CD4-positive, alpha-beta T cell (primary cell): ENCODE results near the gene RNF150. TPM values are rescaled to one million over a fixed set of nuclear protein-coding genes. Genes with fewer than 3 reads are reported as not detected.

Experiments
- ATAC-seq: fragments of 200-7000 bp; cut with Tn5 transposase; one replicate; pipeline ENCODE4 v1.10.0; 2022; ENCODE audit warnings: mild to moderate bottlenecking; ENCODE audit not compliant: poor library complexity
- CTCF ChIA-PET: fragments of 350-600 bp; sonication (Branson Sonifier 250); formaldehyde crosslinking; loops from one replicate; lab custom pipeline; 2021; ENCODE audit warnings: antibody characterized with exemption, inconsistent platforms; lab: Charles Lee
- POLR2A ChIA-PET: fragments of 350-600 bp; sonication (Branson Sonifier 250); formaldehyde crosslinking; loops from one replicate; lab custom pipeline; 2021; ENCODE audit warnings: antibody characterized with exemption, inconsistent platforms; lab: Charles Lee
- DNase-seq, 14 experiments: peaks; one replicate each; pipeline ENCODE4 v3.0.0-alpha.2; 2013 to 2020; ENCODE audit warnings: mixed read lengths in 2 of 14
- H3K27ac ChIP-seq, 2 donors: one replicate each; pipeline versions ENCODE4 v1.5.1 to v1.7.0; 2013; ENCODE audit warnings: low read length in 2 of 2, low read depth in 1 of 2, mild to moderate bottlenecking in 1 of 2
- H3K27me3 ChIP-seq, 2 experiments: 1 replicate in 1 of 2; 2 replicates in 1 of 2; pipeline versions ENCODE4 v1.6.1 to v1.7.0; 2013; ENCODE audit warnings: low read length in 2 of 2, control low read depth in 1 of 2, mild to moderate bottlenecking in 1 of 2, moderate library complexity in 1 of 2; ENCODE audit not compliant: insufficient read depth in 2 of 2, control insufficient read depth in 1 of 2
- H3K36me3 ChIP-seq: one replicate; pipeline ENCODE4 v1.6.1; 2013; ENCODE audit warnings: low read length, control low read depth; ENCODE audit not compliant: insufficient read depth
- H3K4me1 ChIP-seq: one replicate; pipeline ENCODE4 v1.6.1; 2013; ENCODE audit warnings: low read length, control low read depth; ENCODE audit not compliant: insufficient read depth
- H3K4me3 ChIP-seq: one replicate; pipeline ENCODE4 v1.5.1; 2013; ENCODE audit warnings: mild to moderate bottlenecking, low read length, moderate library complexity
- H3K9me3 ChIP-seq, 2 experiments: 1 replicate in 1 of 2; 2 replicates in 1 of 2; pipeline versions ENCODE4 v1.6.1 to v1.7.0; 2013; ENCODE audit warnings: low read length in 2 of 2, mild to moderate bottlenecking in 2 of 2, control low read depth in 1 of 2, moderate library complexity in 1 of 2; ENCODE audit not compliant: control insufficient read depth in 1 of 2, insufficient read depth in 1 of 2
- H3K27ac Mint-ChIP-seq: one replicate; pipeline ENCODE4 v1.8.0; 2020; ENCODE audit warnings: mixed read lengths
- H3K27me3 Mint-ChIP-seq: one replicate; pipeline ENCODE4 v1.8.0; 2021; ENCODE audit warnings: mixed read lengths
- H3K36me3 Mint-ChIP-seq: one replicate; pipeline ENCODE4 v1.8.0; 2021; ENCODE audit warnings: low read depth, mixed read lengths
- H3K4me1 Mint-ChIP-seq: one replicate; pipeline ENCODE4 v1.8.0; 2021; ENCODE audit warnings: low read depth, mixed read lengths
- H3K4me3 Mint-ChIP-seq: one replicate; pipeline ENCODE4 v1.8.0; 2020; ENCODE audit warnings: mild to moderate bottlenecking, mixed read lengths
- H3K9me3 Mint-ChIP-seq: one replicate; pipeline ENCODE4 v1.8.0; 2020; ENCODE audit warnings: mixed read lengths
- intact Hi-C, 2 experiments: fragments of 100-400 bp; cut with DNase I in 1 of 2; cut with micrococcal nuclease in 1 of 2; formaldehyde crosslinking; loops; one replicate each; pipeline versions ENCODE4 v1.15.1 to v1.9.0; 2023 to 2025; cut with DNase I, micrococcal nuclease
- total RNA-seq, 174 experiments: library from RNA in 2 of 174; stranded (reverse) in 2 of 174; gene quantifications; one replicate each; pipeline ENCODE4 v1.2.3 and lab custom pipeline; 2021 to 2026
- TF ChIP-seq, protein P1 (sequence below): fragments of 200-600 bp; IDR thresholded peaks from one replicate; pipeline ENCODE4 v1.8.0; 2022; ENCODE audit warnings: antibody characterized with exemption, mild to moderate bottlenecking

RNF150 gene
- total RNA-seq, 2 experiments from 2014 or later = not detected

- Histone ChIP-seq H3K36me3 (no peaks in the 10 kb centered on the region), H3K4me3 (no peak overlapping the region), H3K27me3 (peaks cover 13 to 39% of the 10 kb centered on the region in 2 experiments), H3K9me3 (peaks cover 0 to 5% of the 10 kb centered on the region in 2 experiments), H3K4me1 (peaks cover 5% of the 10 kb centered on the region), H3K27ac (no peak overlapping the region)
- H3K27ac Mint-ChIP-seq = no peak overlapping the region
- CTCF ChIA-PET = no interaction called here
- H3K27me3 Mint-ChIP-seq = peaks cover 69% of the 10 kb centered on the region
- no peaks in the 10 kb centered on the region for H3K4me1 Mint-ChIP-seq
- no peaks in the 10 kb centered on the region for H3K9me3 Mint-ChIP-seq
- POLR2A ChIA-PET = no interaction called here
- intact Hi-C loops = no loop called here
- no peak for ATAC-seq
- no peaks in the 10 kb centered on the region for H3K36me3 Mint-ChIP-seq
- no peak for DNase-seq
- TF ChIP-seq, protein P1, sequence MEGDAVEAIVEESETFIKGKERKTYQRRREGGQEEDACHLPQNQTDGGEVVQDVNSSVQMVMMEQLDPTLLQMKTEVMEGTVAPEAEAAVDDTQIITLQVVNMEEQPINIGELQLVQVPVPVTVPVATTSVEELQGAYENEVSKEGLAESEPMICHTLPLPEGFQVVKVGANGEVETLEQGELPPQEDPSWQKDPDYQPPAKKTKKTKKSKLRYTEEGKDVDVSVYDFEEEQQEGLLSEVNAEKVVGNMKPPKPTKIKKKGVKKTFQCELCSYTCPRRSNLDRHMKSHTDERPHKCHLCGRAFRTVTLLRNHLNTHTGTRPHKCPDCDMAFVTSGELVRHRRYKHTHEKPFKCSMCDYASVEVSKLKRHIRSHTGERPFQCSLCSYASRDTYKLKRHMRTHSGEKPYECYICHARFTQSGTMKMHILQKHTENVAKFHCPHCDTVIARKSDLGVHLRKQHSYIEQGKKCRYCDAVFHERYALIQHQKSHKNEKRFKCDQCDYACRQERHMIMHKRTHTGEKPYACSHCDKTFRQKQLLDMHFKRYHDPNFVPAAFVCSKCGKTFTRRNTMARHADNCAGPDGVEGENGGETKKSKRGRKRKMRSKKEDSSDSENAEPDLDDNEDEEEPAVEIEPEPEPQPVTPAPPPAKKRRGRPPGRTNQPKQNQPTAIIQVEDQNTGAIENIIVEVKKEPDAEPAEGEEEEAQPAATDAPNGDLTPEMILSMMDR = no peak
- H3K4me3 Mint-ChIP-seq = no peak overlapping the region
Measured at GRCh38 chr4:141127884-141128283, 5.4 kb downstream of the RNF150 start.

DNA sequence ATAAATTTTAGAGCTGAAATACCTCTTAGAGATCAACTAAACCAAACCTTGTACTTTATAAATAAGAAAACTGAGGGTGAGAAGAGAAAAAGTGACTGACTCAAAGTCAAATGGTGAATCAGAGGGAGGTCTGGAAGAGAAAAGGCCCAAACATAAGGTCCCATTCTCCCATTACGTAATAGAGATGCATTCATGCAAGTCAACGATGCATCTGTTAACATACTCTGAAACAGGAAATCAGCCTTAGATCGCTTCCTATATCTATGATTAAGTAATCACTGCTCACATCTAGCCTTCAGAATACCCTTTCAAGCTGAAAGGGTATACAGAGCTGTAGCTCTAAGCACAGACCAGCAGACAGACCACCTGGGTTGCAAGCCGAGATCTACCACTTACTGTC lies 6.5 kb downstream of the RNF150 start:
- ATAC-seq = no peak
- POLR2A ChIA-PET = no interaction called here
- Mint-ChIP-seq H3K4me1 (no peaks in the 10 kb centered on the region), H3K4me3 (no peak overlapping the region), H3K27ac (no peak overlapping the region), H3K27me3 (peaks cover 65% of the 10 kb centered on the region), H3K9me3 (no peaks in the 10 kb centered on the region), H3K36me3 (no peaks in the 10 kb centered on the region)
- Histone ChIP-seq H3K27me3 (peaks cover 7 to 30% of the 10 kb centered on the region in 2 experiments), H3K9me3 (no peaks in the 10 kb centered on the region), H3K4me1 (no peaks in the 10 kb centered on the region), H3K36me3 (no peaks in the 10 kb centered on the region), H3K4me3 (no peak overlapping the region), H3K27ac (no peak overlapping the region)
- TF ChIP-seq, protein P1 = no peak
- peak in 1 of 14 experiments; percentile 12 for DNase-seq
- intact Hi-C loops = no loop called here
- CTCF ChIA-PET = no interaction called here

GRCh38 chr4:141124224-141124623 lies 9.0 kb downstream of the RNF150 start:
- H3K4me1 Mint-ChIP-seq = no peaks in the 10 kb centered on the region
- ChIA-PET CTCF (no interaction called here), POLR2A (no interaction called here)
- no peaks in the 10 kb centered on the region for H3K9me3 Mint-ChIP-seq
- TF ChIP-seq, protein P1 = no peak
- Histone ChIP-seq H3K27ac (no peak overlapping the region), H3K4me1 (no peaks in the 10 kb centered on the region), H3K9me3 (no peaks in the 10 kb centered on the region), H3K4me3 (no peak overlapping the region), H3K27me3 (peaks cover 0 to 10% of the 10 kb centered on the region in 2 experiments), H3K36me3 (no peaks in the 10 kb centered on the region)
- DNase-seq (no peak), ATAC-seq (no peak)
- no peaks in the 10 kb centered on the region for H3K36me3 Mint-ChIP-seq
- intact Hi-C loops = no loop called here
- H3K4me3 Mint-ChIP-seq = no peak overlapping the region
- no peak overlapping the region for H3K27ac Mint-ChIP-seq
- H3K27me3 Mint-ChIP-seq = peaks cover 41% of the 10 kb centered on the region
